ENCODE measurements around the gene PLEKHA1.
A peak's percentile ranks its signal among the peaks of the same experiment; 100 is the strongest.

The PLEKHA1 gene

GRCh38 chr10:122341141-122341810 lies 33.2 kb upstream of the PLEKHA1 start:
- TF ChIP-seq GATA2 (IDR thresholded peaks at IDR 0.05; ENCODE audit: low read depth, low read length): no peak
- TF ChIP-seq GATA3 (IDR thresholded peaks at IDR 0.05; ENCODE audit: low read depth, low read length): no peak

GRCh38 chr10:122342293-122343134 lies 32.0 kb upstream of the PLEKHA1 start:
- TF ChIP-seq GATA3 (IDR thresholded peaks at IDR 0.05; ENCODE audit: low read depth, low read length): no peak

- TF ChIP-seq GATA2 (IDR thresholded peaks at IDR 0.05; ENCODE audit: low read depth, low read length): no peak
- no peak for TF ChIP-seq GATA3 (IDR thresholded peaks at IDR 0.05; ENCODE audit: low read depth, low read length)
Observed at GRCh38 chr10:122343135-122343800, 31.2 kb upstream of the PLEKHA1 start.

DNA sequence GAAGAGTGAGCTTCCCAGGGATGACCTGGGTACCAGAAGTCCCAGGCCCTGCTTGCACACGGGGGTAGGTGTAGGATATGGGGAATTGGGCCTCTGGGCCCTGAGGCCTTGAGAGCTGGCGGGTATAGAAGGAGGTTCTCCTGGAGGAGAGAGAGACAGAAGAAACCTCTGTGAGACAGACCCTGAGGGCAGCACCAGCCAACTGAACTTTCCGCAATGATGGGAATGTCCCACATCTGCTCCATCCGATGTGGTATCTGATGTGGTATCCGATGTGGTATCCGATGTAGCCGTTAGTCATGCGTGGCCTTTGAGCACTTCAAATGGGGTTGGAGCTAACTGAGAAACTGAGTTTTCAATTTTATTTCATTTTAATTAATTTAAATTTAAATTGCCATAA lies 30.6 kb upstream of the PLEKHA1 start:
- TF ChIP-seq GATA3 (IDR thresholded peaks at IDR 0.05; ENCODE audit: low read depth, low read length) (no peak), GATA2 (IDR thresholded peaks at IDR 0.05; ENCODE audit: low read depth, low read length) (no peak)

- TF ChIP-seq GATA3 (IDR thresholded peaks at IDR 0.05; ENCODE audit: low read depth, low read length): no peak
- no peak for TF ChIP-seq GATA2 (IDR thresholded peaks at IDR 0.05; ENCODE audit: low read depth, low read length)
Observed at GRCh38 chr10:122344741-122345258, 29.7 kb upstream of the PLEKHA1 start.

- TF ChIP-seq GATA3 (IDR thresholded peaks at IDR 0.05; ENCODE audit: low read depth, low read length): no peak
Observed at GRCh38 chr10:122346326-122346950, 28.1 kb upstream of the PLEKHA1 start.

DNA sequence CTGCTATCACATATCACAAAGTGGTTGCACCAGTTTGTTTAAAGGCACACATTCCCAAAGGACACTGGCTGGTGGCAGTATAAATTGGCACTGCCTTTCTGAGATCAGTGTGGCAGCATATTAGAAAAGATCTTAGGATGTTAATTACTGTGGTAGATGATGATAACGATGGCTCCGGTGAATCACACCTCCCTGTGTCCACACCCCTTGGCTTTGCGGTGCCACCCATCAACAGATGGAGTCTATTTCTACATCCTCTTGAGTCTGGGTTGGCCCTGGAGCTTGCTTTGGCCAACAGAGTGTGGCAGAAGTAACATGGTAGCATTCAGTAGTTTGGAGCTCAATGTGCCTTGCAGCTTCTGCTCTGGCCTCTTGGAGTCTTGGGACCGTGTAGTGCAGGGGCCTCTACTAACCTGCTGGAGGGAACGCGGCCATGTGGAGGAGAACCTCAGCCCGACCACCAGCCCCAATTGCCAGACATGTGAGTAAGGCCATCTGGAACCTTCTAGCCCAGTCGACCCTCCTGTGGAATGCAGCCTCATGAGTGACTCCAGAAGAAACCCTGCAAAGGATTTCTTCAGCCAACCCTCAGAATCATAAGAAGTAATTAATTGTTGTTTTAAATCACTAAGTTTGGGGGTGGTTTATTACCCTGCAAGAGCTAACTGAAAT lies 27.2 kb upstream of the PLEKHA1 start:
- TF ChIP-seq GATA3 (IDR thresholded peaks at IDR 0.05; ENCODE audit: low read depth, low read length) (no peak), GATA2 (IDR thresholded peaks at IDR 0.05; ENCODE audit: low read depth, low read length) (no peak)

DNA sequence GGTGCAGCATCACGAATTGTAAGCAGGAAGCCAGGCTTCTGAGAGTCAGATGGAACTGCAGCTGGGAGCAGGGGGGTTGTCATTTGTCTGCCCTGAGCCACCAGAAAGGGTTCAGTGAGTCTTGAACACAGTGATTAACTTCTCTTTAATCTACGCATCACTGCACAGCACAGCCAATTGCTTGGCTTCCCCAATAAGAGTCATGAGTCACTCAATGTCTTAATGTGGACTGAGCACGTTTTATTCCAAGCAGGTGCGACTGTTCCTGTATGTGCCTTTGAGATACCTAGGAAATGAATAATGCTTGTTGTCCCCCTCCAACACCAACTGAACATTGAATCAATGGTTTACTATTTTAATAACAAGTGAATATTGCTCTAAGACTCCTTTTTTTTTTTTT lies 26.0 kb upstream of the PLEKHA1 start:
- TF ChIP-seq GATA2 (IDR thresholded peaks at IDR 0.05; ENCODE audit: low read depth, low read length) (no peak), GATA3 (IDR thresholded peaks at IDR 0.05; ENCODE audit: low read depth, low read length) (no peak)

GRCh38 chr10:122348935-122349361 lies 25.6 kb upstream of the PLEKHA1 start:
- TF ChIP-seq GATA2 (IDR thresholded peaks at IDR 0.05; ENCODE audit: low read depth, low read length): no peak
- no peak for TF ChIP-seq GATA3 (IDR thresholded peaks at IDR 0.05; ENCODE audit: low read depth, low read length)

- TF ChIP-seq GATA2 (IDR thresholded peaks at IDR 0.05; ENCODE audit: low read depth, low read length): no peak
- TF ChIP-seq GATA3 (IDR thresholded peaks at IDR 0.05; ENCODE audit: low read depth, low read length): no peak
Observed at GRCh38 chr10:122349758-122350369, 24.6 kb upstream of the PLEKHA1 start.

- TF ChIP-seq GATA2 (IDR thresholded peaks at IDR 0.05; ENCODE audit: low read depth, low read length) (no peak), GATA3 (IDR thresholded peaks at IDR 0.05; ENCODE audit: low read depth, low read length) (no peak)
Observed at GRCh38 chr10:122350893-122351292, 23.6 kb upstream of the PLEKHA1 start.

DNA sequence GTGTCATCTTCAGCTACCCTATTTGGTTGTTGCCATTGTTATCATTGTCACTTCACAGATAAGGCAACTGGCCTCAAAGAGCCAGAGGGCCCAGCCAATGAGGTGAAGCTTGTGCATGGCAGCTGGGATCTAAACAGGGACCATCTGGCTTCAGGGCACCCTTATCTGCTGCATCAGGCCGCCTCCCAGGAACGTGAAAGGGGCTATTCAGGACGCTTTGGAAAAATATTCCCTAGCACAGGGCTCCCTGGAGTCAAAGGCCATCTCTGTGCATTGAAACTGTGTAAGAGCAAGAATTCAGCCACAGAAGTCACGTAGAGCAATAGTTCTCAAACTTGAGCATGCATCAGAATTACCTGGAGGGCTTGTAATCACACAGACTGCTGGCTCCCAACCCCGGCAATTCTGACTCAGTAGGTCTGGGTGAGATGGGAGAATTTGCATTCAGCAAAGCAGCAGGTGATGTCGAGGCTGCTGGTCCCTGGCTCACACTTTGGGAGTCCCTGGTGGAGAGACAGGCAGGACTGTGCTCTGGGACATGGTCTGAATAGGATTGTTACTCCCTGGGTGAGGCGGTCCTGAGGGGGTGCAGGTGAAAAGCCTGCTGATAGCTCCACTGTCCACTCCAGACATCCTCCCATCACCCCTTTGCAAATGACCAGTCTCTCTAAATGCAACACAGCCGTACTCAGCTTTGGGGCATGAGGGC lies 21.5 kb upstream of the PLEKHA1 start:
- TF ChIP-seq GATA3 (IDR thresholded peaks at IDR 0.05; ENCODE audit: low read depth, low read length) (peak; percentile 48; the same call in 1 of the 2 replicates), GATA2 (IDR thresholded peaks at IDR 0.05; ENCODE audit: low read depth, low read length) (peak; percentile 70)
